Measurements from ENCODE around the gene GSN.

Gene GSN

DNA sequence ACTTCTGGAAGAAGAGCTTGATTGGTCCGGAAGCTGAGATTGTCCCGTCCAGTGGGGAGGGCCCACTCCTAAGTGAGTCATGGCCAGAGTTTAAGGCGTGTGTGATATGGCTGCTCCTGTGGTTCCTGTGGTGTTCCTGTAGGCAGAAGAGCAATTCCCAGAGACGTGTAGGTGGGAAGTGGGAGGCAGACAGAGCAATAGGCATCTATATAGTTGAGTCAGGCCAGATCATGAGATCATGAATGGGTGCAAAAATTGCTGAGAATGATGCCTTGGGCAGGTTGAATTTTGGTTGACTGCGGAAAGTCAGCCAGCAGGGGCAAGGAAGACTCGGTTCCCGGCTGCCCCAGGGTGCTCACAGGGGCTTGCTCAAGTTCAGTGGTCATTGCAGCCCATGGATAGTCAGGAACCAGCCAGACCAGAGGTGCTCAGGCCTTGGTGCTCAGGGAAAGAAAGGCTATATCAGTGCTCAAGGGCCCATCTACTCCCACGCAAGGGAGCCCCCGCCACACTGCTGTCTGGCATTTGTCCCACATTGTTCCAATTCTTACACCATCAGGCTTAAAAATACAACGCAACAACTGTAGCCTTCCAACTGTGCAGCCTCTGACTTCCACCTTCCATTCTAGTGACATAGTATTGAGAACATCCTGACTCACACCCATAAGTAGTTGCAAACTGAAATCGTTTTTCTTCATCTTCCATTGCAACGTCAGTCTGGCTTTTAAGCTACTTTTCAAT, 21.0 kb upstream of the GSN start:
- DNase-seq, result no peak

- DNase-seq, result no peak
These were observed 18.4 kb upstream of the GSN start for GRCh38 chr9:121249563-121249962.

DNA sequence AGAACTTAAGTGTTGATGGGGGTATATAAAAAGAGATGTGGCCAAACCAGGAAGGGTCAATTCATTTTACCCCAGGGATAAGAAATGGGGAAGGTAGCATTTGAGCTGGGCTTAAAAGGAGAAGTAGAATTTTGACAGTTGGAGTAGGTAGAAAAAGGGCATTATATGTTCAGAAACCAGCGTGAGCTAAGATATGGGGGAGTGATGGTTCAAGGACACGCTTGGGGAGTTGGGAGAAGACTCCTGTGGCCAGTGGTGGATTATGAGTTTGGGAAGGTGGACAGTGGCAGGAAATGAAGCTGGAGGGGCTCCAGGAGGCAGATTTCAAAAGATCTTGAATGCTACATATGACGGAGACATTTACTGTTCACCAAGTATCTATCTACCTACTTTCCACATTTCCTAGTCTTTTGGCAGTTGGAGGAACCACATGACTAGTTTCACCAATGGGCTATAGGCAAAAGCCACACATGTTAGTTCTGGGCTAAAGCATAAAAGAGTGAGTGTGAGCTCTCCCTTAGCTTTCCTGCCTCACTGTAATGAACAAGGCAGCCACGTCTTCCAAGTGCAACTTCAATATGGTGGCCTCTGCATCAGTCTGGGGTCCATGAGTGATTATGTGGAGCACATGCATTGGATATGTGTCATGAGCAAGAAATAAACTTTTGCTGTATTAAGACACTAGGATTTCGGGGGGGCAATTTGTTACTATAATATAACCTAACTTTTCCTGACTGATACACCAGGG, 15.7 kb upstream of the GSN start:
- DNase-seq, result no peak

DNA sequence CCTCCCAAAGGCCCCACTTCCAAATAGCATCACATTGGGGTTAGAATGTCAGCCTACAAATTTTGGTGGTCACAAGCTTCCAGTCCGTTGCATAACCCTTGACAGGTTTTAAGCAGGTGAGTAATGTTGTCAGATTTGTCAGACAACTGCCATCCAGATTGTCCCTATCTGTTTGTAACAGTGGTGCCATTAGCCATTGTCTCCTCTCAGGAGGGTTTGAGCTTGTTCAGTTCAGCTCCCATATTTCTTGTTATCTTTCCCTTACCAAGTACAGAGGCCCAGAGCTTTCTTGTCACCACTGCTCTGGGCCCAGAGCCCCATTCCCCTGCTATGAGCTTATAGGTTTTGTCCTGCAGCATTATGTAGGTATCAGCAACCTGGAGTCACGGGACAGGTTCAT, 14.8 kb upstream of the GSN start:
- no peak for DNase-seq

DNA sequence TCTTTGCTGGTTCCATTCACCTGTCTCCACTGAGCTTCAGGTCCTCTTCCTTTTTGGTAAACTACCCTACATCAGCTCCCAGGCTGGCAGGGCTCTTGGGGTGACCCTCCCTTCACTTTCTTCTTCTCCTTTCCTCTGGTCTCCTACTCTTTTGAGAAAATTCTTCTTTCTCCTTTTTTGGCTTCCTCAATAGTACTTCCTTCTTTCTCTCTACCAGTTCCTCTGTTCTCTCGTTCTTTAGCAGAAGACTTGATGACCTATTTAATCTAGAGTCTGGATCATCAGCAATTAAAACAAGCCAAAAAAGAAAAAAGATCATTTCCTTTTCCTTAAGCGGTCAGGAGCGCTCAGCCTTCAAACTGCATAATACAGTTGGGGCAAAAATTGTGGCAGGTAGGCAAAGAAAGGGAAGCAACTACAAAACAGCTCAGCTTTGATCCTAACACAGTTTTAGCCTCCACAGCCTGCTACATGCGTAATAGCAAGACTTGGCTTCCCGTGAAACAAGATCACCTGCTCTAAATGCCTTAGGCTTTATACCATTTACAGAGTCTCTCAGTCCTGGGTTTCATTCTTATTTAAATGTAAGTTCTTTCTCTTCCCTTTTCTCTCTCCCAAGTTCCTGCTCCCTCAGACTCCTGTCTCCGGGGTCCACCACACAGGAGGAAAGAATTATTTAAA, 14.0 kb upstream of the GSN start:
- DNase-seq, result no peak

GRCh38 chr9:121259498-121259897, 8.5 kb upstream of the GSN start:
- no peak for DNase-seq

GRCh38 chr9:121259935-121260334, 8.0 kb upstream of the GSN start:
- no peak for DNase-seq

GRCh38 chr9:121260457-121261106, 7.4 kb upstream of the GSN start:
- DNase-seq, result no peak

GRCh38 chr9:121261107-121261460, 6.9 kb upstream of the GSN start:
- no peak for DNase-seq

- no peak for DNase-seq
These were observed 6.2 kb upstream of the GSN start for GRCh38 chr9:121261755-121262154.

GRCh38 chr9:121262423-121262822, 5.5 kb upstream of the GSN start:
- no peak for DNase-seq

DNA sequence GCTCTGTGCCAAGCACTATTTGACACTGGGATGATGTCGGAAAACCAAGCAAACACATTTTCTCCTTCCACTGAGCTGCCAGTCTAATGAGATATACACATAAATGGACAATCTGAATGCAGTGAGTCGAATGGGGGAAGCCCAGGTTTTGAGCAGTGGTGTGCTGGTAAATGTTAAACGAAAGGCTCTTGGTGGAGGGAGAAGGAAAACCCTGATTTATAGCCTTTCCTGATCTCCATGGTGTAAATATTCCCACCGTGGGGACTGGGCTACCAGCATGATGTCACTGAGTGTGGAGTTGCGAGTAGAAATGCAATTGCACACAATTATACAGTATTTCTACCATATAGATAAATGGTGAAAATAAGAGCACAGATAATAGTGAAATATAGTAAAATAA, 5.0 kb upstream of the GSN start:
- DNase-seq, result no peak

GRCh38 chr9:121266356-121266755, 1.6 kb upstream of the GSN start:
- DNase-seq, result no peak

DNA sequence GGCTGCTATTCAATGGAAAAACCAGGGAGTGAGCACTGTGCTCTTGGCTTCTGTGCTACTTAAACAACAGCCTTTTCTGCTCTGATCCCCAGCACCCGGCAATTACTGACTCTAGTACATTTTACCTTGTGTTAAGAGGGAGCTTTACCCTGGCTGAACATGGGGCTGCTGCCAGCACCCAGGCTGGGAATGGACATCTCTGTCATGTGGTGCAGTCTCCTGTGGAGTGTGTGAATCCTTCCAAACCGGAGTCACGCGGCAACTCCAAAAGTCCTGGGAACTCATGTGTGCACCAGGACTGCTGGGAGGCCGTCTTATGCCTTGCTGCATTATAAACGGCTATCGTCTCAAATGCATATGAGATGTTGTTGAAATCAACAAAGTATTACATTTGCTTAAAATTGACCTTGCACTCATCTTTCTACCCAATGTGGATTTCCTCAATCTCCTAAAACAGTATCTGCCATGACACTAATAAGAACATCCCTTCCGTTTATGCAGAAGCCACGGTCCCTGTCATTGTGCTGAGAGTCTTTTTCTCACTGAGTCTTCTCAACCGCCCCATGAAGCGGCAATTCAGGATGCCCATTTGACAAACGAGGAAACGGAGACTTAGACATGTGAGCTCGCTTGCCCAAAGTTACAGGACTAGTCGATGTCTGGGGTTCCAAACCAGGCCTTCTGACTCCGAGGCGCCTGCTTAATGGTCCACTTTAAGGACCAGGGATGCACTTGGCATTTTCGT, 884 bp upstream of the GSN start:
- no peak for DNase-seq

GRCh38 chr9:121268598-121268850, 562 bp downstream of the GSN start:
- no peak for DNase-seq

- no peak for DNase-seq
These were observed 1.1 kb downstream of the GSN start for GRCh38 chr9:121268851-121269641.

GRCh38 chr9:121269642-121270254, 1.8 kb downstream of the GSN start:
- no peak for DNase-seq

GRCh38 chr9:121271368-121272341, 3.7 kb downstream of the GSN start:
- DNase-seq, result no peak

GRCh38 chr9:121272401-121272948, 4.5 kb downstream of the GSN start:
- DNase-seq, result no peak

- DNase-seq, result no peak
These were observed 5.3 kb downstream of the GSN start for GRCh38 chr9:121273064-121273775.
